ENCODE data around the gene TMOD2. TPM values are rescaled to one million over a fixed set of nuclear protein-coding genes. Genes with fewer than 3 reads are reported as not detected.
"Not testable (repeated sequence)": the region's sequence is repeated elsewhere in the genome, so short reads cannot be mapped to it uniquely, and the experiment has no call there.

TMOD2 gene
- total RNA-seq, 1 experiment from 2014 or later, result 3.6 TPM

DNA sequence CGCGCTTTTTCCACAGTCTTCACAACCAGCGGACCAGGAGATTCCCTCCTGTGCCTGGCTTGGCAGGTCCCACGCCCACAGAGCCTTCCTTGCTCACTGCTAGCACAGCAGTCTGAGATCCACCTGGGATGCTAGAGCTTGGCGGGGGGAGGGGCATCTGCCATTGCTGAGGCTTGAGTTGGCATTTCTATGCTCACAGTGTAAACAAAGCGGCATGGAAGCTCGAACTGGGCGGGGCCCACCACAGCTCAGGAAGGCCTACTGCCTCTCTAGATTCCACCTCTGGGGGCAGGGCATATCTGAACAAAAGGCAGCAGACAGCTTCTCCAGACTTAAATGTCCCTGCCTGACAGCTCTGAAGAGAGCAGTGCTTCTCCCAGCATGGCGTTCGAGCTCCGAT is 35.7 kb downstream of the TMOD2 start:
- peak; percentile 81 for DNase-seq (ENCODE audit: low spot score)
- POLR2A ChIA-PET, result interaction anchor here (0.6 to 0.9 kb wide), 2 partner anchors 130 to 177 kb away, joined by 4 to 5 read pairs; no protein-coding TSS in a partner anchor
- not testable (repeated sequence) for H3K27me3 Mint-ChIP-seq (ENCODE audit: low read depth); H3K27ac Mint-ChIP-seq; H3K9me3 Mint-ChIP-seq; H3K36me3 Mint-ChIP-seq; H3K4me3 Mint-ChIP-seq
- CTCF ChIA-PET, result interaction anchor here (0.9 to 2.5 kb wide), 13 partner anchors 8 to 137 kb away, joined by 3 to 11 read pairs (median 4); partner anchors contain the start of gene LYSMD2
- TF ChIP-seq, protein P1, sequence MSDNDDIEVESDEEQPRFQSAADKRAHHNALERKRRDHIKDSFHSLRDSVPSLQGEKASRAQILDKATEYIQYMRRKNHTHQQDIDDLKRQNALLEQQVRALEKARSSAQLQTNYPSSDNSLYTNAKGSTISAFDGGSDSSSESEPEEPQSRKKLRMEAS (CRISPR knock-in tag; IDR thresholded peaks at IDR 0.05), result 0 out of 2 replicates have a peak, but pooled peaks have one; percentile 34
- TF ChIP-seq FOXK1 (CRISPR knock-in tag; IDR thresholded peaks at IDR 0.05), result peak; percentile 93
- peaks cover 13% of the 10 kb centered on the region for H3K4me1 Mint-ChIP-seq
- ATAC-seq, result peak; percentile 84

DNA sequence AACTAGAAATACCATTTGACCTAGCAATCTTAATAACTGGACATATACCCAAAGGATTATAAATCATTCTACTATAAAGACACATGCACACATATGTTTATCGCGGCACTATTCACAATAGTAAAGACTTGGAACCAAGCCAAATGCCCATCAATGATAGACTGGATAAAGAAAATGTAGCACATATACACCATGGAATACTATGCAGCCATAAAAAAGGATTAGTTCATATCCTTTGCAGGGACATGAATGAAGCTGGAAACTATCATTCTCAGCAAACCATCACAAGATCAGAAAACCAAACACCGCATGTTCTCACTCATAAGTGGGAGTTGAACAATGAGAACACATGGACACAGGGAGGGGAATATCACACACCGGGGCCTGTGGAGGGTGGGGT is 41.1 kb downstream of the TMOD2 start:
- POLR2A ChIA-PET; H3K9me3 Mint-ChIP-seq; H3K27me3 Mint-ChIP-seq (ENCODE audit: low read depth); H3K27ac Mint-ChIP-seq; DNase-seq (ENCODE audit: low spot score); H3K4me3 Mint-ChIP-seq; H3K4me1 Mint-ChIP-seq; H3K36me3 Mint-ChIP-seq; ATAC-seq; CTCF ChIA-PET: not testable (repeated sequence)

DNA sequence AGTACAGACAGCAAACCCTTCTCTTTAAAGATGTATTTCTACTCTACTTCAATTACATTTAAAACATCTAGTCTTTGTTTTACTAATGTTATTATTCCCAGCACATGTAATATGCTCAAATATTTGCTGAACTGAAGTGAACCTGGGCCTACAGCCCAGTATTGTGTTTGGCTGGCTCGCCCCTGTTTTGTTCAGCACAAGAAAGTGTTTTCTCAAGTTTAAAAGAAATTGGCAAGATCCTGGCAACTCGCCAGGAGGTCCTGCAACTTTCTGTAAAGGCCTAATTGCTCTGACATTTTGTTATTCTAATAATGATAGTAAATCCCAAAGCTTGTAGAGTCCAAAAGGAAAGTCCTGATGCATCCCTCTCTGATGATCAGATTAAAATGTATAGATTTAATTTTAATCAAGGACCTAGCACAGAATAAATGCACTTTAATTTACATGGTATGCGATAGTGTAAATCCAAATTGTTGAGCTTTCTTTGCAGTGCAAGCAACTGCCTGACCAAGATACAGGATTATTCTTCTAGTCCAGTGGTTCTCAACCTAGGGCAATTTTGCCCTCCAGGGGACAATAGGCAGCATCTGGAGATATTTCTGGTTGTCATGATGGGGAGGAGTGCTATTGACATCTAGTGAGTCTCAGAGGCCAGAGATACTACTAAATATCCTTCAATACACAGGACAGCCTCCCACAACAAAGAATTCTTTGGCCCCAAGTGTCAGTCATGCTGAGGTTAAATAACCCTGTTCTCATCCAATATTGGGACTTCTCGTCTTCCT is 42.3 kb downstream of the TMOD2 start:
- TF ChIP-seq RORB (CRISPR knock-in tag; IDR thresholded peaks at IDR 0.05) (no peak), NFYB (CRISPR knock-in tag; conservative IDR thresholded peaks at IDR 0.05; ENCODE audit: low read depth) (no peak), FOXP1 (CRISPR knock-in tag; IDR thresholded peaks at IDR 0.05; ENCODE audit: borderline replicate concordance) (no peak), ELF4 (CRISPR knock-in tag; IDR thresholded peaks at IDR 0.05; ENCODE audit: low read depth) (no peak), TP53 (CRISPR knock-in tag; IDR thresholded peaks at IDR 0.05) (no peak), FOXK1 (CRISPR knock-in tag; IDR thresholded peaks at IDR 0.05) (no peak), GTF2I (CRISPR knock-in tag; conservative IDR thresholded peaks at IDR 0.05) (no peak), ZNF396 (CRISPR knock-in tag; IDR thresholded peaks at IDR 0.05; ENCODE audit: borderline replicate concordance) (no peak)
- TF ChIP-seq, protein P2, sequence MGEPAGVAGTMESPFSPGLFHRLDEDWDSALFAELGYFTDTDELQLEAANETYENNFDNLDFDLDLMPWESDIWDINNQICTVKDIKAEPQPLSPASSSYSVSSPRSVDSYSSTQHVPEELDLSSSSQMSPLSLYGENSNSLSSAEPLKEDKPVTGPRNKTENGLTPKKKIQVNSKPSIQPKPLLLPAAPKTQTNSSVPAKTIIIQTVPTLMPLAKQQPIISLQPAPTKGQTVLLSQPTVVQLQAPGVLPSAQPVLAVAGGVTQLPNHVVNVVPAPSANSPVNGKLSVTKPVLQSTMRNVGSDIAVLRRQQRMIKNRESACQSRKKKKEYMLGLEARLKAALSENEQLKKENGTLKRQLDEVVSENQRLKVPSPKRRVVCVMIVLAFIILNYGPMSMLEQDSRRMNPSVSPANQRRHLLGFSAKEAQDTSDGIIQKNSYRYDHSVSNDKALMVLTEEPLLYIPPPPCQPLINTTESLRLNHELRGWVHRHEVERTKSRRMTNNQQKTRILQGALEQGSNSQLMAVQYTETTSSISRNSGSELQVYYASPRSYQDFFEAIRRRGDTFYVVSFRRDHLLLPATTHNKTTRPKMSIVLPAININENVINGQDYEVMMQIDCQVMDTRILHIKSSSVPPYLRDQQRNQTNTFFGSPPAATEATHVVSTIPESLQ (CRISPR knock-in tag; IDR thresholded peaks at IDR 0.05), result no peak
- H3K4me1 Mint-ChIP-seq, result no peaks in the 10 kb centered on the region
- no peak for ATAC-seq

DNA sequence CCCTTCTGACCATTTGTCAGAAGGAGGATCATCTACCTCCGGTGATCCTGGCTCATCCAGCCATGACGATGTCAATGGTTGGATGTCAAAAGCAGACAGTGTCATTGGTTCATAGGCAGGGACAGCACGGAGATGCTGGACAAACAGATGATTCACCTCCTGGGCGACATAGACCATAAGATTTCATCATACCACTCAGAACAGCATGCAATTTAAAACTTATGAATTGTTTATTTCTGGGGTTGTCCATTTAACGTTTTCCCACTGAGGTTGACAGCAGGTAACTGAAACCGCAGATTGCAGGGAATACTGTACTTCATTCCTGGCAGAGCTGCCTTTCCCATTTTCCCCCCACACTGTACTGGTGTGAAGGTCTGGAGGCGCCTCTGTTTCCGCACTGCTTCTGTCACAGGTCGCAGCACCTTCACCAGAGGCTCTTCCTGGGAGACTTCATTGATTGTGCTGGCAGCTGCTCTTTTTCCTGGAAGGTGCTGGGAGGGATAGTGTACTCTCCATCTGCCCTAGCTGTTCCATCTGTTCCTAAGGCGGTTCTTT is 45.5 kb downstream of the TMOD2 start:
- Mint-ChIP-seq H3K4me3 (no peak overlapping the region), H3K27ac (no peak overlapping the region), H3K36me3 (no peaks in the 10 kb centered on the region), H3K9me3 (peaks cover 6% of the 10 kb centered on the region; the same call in 1 of the 2 replicates), H3K4me1 (no peaks in the 10 kb centered on the region), H3K27me3 (ENCODE audit: low read depth) (no peaks in the 10 kb centered on the region)
- DNase-seq (ENCODE audit: low spot score), result no peak
- POLR2A ChIA-PET, result interaction anchor here (0.8 kb wide), 1 partner anchor 108 kb away, joined by 4 read pairs; no protein-coding TSS in a partner anchor
- CTCF ChIA-PET, result interaction anchor here (0.7 to 2.1 kb wide), 2 partner anchors 9 to 92 kb away, joined by 4 to 6 read pairs; no protein-coding TSS in a partner anchor
- no peak; the same call in 1 of the 2 replicates for ATAC-seq
- TF ChIP-seq HMGA2 (CRISPR knock-in tag; IDR thresholded peaks at IDR 0.05), result no peak
- peak; percentile 91 for TF ChIP-seq GABPB1 (CRISPR knock-in tag; IDR thresholded peaks at IDR 0.05)

More for the DNA sequence above, 42.3 kb downstream of the TMOD2 start:
- no peaks in the 10 kb centered on the region for H3K36me3 Mint-ChIP-seq
- peaks cover 9% of the 10 kb centered on the region; the same call in 1 of the 2 replicates for H3K9me3 Mint-ChIP-seq
- ChIA-PET POLR2A (no interaction called here), CTCF (no interaction called here)
- H3K4me3 Mint-ChIP-seq, result no peak overlapping the region
- H3K27me3 Mint-ChIP-seq (ENCODE audit: low read depth), result peaks cover 5% of the 10 kb centered on the region; the same call in 1 of the 2 replicates
- no peak overlapping the region for H3K27ac Mint-ChIP-seq
- no peak for DNase-seq (ENCODE audit: low spot score)

DNA sequence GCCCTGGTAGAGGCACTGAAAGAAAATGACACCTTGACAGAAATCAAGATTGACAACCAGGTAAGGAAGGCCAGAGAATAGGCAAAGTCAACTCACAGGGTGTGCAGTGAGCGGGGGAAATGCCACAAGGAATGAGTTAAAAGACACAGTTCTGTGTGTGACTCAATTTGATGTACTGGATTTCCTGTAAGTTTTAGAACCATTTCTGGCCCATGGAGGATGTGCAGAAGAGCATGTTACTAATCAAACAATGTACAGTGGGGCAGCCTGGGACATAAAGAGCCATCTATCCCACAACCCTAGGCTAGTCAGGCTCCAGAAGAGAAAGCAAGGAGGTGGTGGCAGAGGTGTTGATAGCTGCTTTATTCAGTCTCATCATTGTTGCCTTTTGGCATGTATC is 46.9 kb downstream of the TMOD2 start:
- H3K4me3 Mint-ChIP-seq, result no peak overlapping the region
- H3K4me1 Mint-ChIP-seq, result no peaks in the 10 kb centered on the region
- H3K9me3 Mint-ChIP-seq, result no peaks in the 10 kb centered on the region
- ChIA-PET POLR2A (no interaction called here), CTCF (no interaction called here)
- H3K27ac Mint-ChIP-seq, result no peak overlapping the region
- no peak for ATAC-seq
- no peaks in the 10 kb centered on the region for H3K36me3 Mint-ChIP-seq
- DNase-seq (ENCODE audit: low spot score), result no peak
- H3K27me3 Mint-ChIP-seq (ENCODE audit: low read depth), result no peaks in the 10 kb centered on the region
- no peak for TF ChIP-seq GRHL2 (CRISPR knock-in tag; IDR thresholded peaks at IDR 0.05; ENCODE audit: insufficient replicate concordance, severe bottlenecking)
- TF ChIP-seq CREM (CRISPR knock-in tag; IDR thresholded peaks at IDR 0.05), result no peak
- TF ChIP-seq SP1 (CRISPR knock-in tag; conservative IDR thresholded peaks at IDR 0.05), result no peak
- TF ChIP-seq OVOL2 (CRISPR knock-in tag; IDR thresholded peaks at IDR 0.05; ENCODE audit: borderline replicate concordance), result no peak
- no peak for TF ChIP-seq GABPB1 (CRISPR knock-in tag; IDR thresholded peaks at IDR 0.05)
- TF ChIP-seq FOXJ3 (CRISPR knock-in tag; IDR thresholded peaks at IDR 0.05; ENCODE audit: borderline replicate concordance), result no peak
- TF ChIP-seq, protein P3, sequence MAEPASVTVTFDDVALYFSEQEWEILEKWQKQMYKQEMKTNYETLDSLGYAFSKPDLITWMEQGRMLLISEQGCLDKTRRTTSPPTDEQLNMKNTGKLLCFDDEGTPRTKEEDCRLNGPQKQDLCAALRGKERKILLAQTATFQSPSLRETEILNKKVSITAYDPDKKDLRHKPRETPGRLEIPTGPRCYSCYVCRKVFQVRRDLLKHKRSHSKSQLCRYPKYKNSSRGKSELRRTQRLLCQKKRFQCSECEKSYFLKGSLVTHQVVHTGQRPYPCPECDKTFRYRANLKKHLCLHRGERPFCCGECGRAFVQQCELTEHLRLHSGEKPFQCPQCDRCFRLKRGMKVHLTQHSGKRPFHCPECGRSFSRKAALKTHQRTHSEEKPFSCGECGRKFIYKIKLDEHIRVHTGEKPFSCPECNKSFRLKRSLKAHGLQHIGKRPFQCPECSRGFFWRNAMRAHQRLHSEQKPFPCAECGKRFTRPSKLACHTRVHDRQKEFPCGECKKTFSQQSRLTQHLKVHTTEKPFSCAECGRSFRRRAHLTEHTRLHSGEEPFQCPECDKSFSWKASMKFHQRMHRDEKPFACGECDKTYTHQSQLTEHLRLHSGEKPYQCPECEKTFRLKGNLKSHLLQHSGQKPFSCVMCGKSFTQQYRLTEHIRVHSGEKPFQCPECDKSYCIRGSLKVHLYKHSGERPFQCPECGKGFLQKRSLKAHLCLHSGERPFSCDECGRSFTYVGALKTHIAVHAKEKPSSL (CRISPR knock-in tag; conservative IDR thresholded peaks at IDR 0.05), result no peak
- TF ChIP-seq, protein P4, sequence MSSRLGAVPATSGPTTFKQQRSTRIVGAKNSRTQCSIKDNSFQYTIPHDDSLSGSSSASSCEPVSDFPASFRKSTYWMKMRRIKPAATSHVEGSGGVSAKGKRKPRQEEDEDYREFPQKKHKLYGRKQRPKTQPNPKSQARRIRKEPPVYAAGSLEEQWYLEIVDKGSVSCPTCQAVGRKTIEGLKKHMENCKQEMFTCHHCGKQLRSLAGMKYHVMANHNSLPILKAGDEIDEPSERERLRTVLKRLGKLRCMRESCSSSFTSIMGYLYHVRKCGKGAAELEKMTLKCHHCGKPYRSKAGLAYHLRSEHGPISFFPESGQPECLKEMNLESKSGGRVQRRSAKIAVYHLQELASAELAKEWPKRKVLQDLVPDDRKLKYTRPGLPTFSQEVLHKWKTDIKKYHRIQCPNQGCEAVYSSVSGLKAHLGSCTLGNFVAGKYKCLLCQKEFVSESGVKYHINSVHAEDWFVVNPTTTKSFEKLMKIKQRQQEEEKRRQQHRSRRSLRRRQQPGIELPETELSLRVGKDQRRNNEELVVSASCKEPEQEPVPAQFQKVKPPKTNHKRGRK (CRISPR knock-in tag; IDR thresholded peaks at IDR 0.05; ENCODE audit: borderline replicate concordance), result no peak
